Effector memory CD8-positive, alpha-beta T cell (primary cell): ENCODE measurements around the gene PADI4.

ENCODE experiments used
- ATAC-seq: fragments of 150-1000 bp; cut with Tn5 transposase; replicated peaks from 2 replicates; pipeline ENCODE4 v1.10.0; 2021; ENCODE audit warnings: mild to moderate bottlenecking, moderate library complexity
- DNase-seq, 3 experiments: peaks; one replicate each; pipeline ENCODE4 v3.0.0; 2021
- H3K27ac Mint-ChIP-seq, 2 donors: one replicate each; pipeline ENCODE4 v1.8.0; 2022; ENCODE audit warnings: mild to moderate bottlenecking in 2 of 2, mixed read lengths in 2 of 2, moderate library complexity in 2 of 2
- H3K27me3 Mint-ChIP-seq, 2 donors: one replicate each; pipeline ENCODE4 v1.8.0; 2022; ENCODE audit warnings: mixed read lengths in 2 of 2
- H3K36me3 Mint-ChIP-seq: one replicate; pipeline ENCODE4 v1.8.0; 2022; ENCODE audit warnings: mild to moderate bottlenecking, moderate library complexity, mixed read lengths; ENCODE audit not compliant: insufficient read depth
- H3K4me1 Mint-ChIP-seq, 2 donors: one replicate each; pipeline ENCODE4 v1.8.0; 2022; ENCODE audit warnings: low read depth in 2 of 2, mixed read lengths in 2 of 2
- H3K4me3 Mint-ChIP-seq, 2 donors: one replicate each; pipeline ENCODE4 v1.8.0; 2022; ENCODE audit warnings: mild to moderate bottlenecking in 2 of 2, mixed read lengths in 2 of 2, moderate library complexity in 2 of 2
- H3K9me3 Mint-ChIP-seq, 2 donors: one replicate each; pipeline ENCODE4 v1.8.0; 2022; ENCODE audit warnings: mixed read lengths in 2 of 2
- total RNA-seq, 9 experiments: gene quantifications; one replicate each; lab custom pipeline; 2026; lab: John Stamatoyannopoulos, UW

The PADI4 gene
- total RNA-seq = 0 to 0.32 (median 0) reads per million in 9 experiments

DNA sequence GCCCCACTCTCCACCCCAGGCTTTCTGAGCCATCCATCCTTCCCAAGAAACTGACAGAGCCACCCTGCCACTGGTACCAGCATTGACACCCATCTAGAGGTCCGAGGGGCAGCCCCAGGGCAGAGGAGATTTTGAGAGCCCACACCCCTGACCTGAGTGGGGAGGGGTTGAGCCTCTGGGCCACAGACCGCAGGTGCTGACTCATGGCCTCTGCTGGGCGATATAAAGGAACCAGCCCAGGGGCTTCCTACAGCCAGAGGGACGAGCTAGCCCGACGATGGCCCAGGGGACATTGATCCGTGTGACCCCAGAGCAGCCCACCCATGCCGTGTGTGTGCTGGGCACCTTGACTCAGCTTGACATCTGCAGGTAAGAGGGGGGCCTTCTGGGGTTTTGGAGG is at the start of gene PADI4:
Gene PADI4, plus strand, starts transcription at position 252 of the 400 bp plus-strand sequence. Its CDS starts 26 bp downstream, at position 278.
- H3K4me3 Mint-ChIP-seq = no peak within 1 kb of the TSS
- H3K9me3 Mint-ChIP-seq = peaks cover 0 to 3% of the 10 kb centered on the region in 2 donors
- H3K27me3 Mint-ChIP-seq = peaks cover 54 to 88% of the 10 kb centered on the region in 2 donors
- no peaks in the 10 kb centered on the region for H3K36me3 Mint-ChIP-seq
- DNase-seq (no peak), ATAC-seq (no peak)
- no peaks in the 10 kb centered on the region for H3K4me1 Mint-ChIP-seq
- no peak within 1 kb of the TSS for H3K27ac Mint-ChIP-seq

DNA sequence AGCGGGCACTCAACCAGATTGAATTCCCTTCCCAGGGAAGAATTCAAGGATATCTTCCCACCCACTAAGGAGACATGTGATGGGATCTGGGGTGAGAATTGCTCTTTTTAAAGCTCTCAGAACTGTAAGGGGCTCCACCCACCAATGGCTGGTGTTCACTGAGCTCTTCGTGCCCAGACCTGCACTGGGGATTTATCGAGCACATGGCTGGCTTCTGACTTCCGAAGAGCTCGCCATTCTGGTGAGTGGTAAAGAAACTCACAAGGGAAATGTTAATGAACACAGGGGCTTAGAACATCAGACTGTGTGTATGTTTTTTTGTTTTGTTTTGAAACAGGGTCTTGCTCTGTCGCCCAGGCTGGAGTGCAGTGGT is 49.3 kb upstream of the PADI4 start:
- no peak for ATAC-seq
- no peak for DNase-seq
- Mint-ChIP-seq H3K27me3 (peaks cover 43 to 68% of the 10 kb centered on the region in 2 donors), H3K9me3 (no peaks in the 10 kb centered on the region), H3K4me3 (no peak overlapping the region), H3K4me1 (no peaks in the 10 kb centered on the region), H3K36me3 (no peaks in the 10 kb centered on the region), H3K27ac (no peak overlapping the region)

- H3K4me1 Mint-ChIP-seq = no peaks in the 10 kb centered on the region
- ATAC-seq = no peak
- no peak overlapping the region for H3K4me3 Mint-ChIP-seq
- H3K27ac Mint-ChIP-seq = no peak overlapping the region
- H3K27me3 Mint-ChIP-seq = peaks cover 43 to 64% of the 10 kb centered on the region in 2 donors
- DNase-seq = no peak
- no peaks in the 10 kb centered on the region for H3K9me3 Mint-ChIP-seq
- H3K36me3 Mint-ChIP-seq = no peaks in the 10 kb centered on the region
Observed at GRCh38 chr1:17259233-17259873, 48.6 kb upstream of the PADI4 start.

- H3K4me1 Mint-ChIP-seq = no peaks in the 10 kb centered on the region
- H3K27me3 Mint-ChIP-seq = peaks cover 43 to 63% of the 10 kb centered on the region in 2 donors
- H3K36me3 Mint-ChIP-seq = no peaks in the 10 kb centered on the region
- no peak overlapping the region for H3K27ac Mint-ChIP-seq
- ATAC-seq (no peak), DNase-seq (no peak)
- no peaks in the 10 kb centered on the region for H3K9me3 Mint-ChIP-seq
- no peak overlapping the region for H3K4me3 Mint-ChIP-seq
Observed at GRCh38 chr1:17260264-17260663, 47.7 kb upstream of the PADI4 start.

- DNase-seq (no peak), ATAC-seq (no peak)
- Mint-ChIP-seq H3K27ac (no peak overlapping the region), H3K27me3 (peaks cover 39 to 59% of the 10 kb centered on the region in 2 donors), H3K4me1 (no peaks in the 10 kb centered on the region), H3K9me3 (no peaks in the 10 kb centered on the region), H3K4me3 (no peak overlapping the region), H3K36me3 (no peaks in the 10 kb centered on the region)
Observed at GRCh38 chr1:17260738-17261137, 47.3 kb upstream of the PADI4 start.

DNA sequence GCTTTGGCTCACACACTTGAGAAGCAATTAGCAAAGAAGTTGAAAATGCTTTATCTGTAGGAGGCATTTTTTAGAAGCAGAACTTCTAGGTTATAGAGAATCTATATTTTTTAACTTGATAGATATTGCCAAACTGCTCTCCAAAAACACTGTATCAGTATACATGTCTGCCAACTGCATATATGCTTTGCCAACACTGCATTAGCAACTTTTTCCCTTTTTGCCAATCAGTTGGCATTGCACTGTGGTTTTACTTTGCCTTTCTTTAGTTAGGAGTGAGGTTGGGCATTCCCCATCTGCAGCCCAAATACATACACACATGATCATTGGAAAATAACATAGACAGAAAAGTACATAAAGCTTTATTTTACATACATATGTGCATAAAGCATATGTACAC is 44.1 kb upstream of the PADI4 start:
- Mint-ChIP-seq H3K4me1 (no peaks in the 10 kb centered on the region), H3K36me3 (no peaks in the 10 kb centered on the region), H3K27ac (no peak overlapping the region), H3K9me3 (no peaks in the 10 kb centered on the region), H3K27me3 (peaks cover 26 to 27% of the 10 kb centered on the region in 2 donors), H3K4me3 (no peak overlapping the region)
- DNase-seq (no peak), ATAC-seq (no peak)

- no peak overlapping the region for H3K27ac Mint-ChIP-seq
- H3K27me3 Mint-ChIP-seq = peaks cover 21 to 24% of the 10 kb centered on the region in 2 donors
- no peaks in the 10 kb centered on the region for H3K9me3 Mint-ChIP-seq
- no peaks in the 10 kb centered on the region for H3K4me1 Mint-ChIP-seq
- ATAC-seq (no peak), DNase-seq (no peak)
- H3K36me3 Mint-ChIP-seq = no peaks in the 10 kb centered on the region
- H3K4me3 Mint-ChIP-seq = no peak overlapping the region
Observed at GRCh38 chr1:17264470-17264869, 43.5 kb upstream of the PADI4 start.

DNA sequence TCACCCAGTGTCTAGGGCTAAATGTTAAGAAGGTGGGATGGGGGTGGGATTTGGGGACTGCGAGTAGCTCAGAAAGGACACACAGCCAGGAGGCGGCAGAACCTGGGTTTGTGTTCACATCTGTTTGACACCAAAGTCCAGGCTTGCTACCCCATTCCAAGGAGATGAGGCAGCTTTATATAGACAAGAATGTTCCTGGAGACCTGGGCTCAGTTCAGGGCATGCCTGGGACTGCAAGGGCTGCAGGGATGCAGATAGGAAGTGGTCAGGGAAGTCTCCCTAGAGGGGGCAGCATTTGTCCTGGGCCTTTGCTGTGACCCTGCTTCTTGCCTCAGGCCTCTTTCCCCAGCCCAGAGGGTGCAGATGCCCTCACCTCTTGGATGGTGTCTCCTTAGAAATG is 42.8 kb upstream of the PADI4 start:
- Mint-ChIP-seq H3K4me1 (no peaks in the 10 kb centered on the region), H3K36me3 (no peaks in the 10 kb centered on the region), H3K9me3 (no peaks in the 10 kb centered on the region), H3K27ac (no peak overlapping the region), H3K4me3 (no peak overlapping the region), H3K27me3 (peaks cover 14 to 20% of the 10 kb centered on the region in 2 donors)
- DNase-seq = no peak
- no peak for ATAC-seq

- Mint-ChIP-seq H3K36me3 (no peaks in the 10 kb centered on the region), H3K4me3 (no peak overlapping the region), H3K4me1 (no peaks in the 10 kb centered on the region), H3K27me3 (peaks cover 7 to 12% of the 10 kb centered on the region in 2 donors), H3K9me3 (no peaks in the 10 kb centered on the region), H3K27ac (no peak overlapping the region)
- DNase-seq = no peak
- ATAC-seq = no peak
Observed at GRCh38 chr1:17265950-17266349, 42.0 kb upstream of the PADI4 start.

DNA sequence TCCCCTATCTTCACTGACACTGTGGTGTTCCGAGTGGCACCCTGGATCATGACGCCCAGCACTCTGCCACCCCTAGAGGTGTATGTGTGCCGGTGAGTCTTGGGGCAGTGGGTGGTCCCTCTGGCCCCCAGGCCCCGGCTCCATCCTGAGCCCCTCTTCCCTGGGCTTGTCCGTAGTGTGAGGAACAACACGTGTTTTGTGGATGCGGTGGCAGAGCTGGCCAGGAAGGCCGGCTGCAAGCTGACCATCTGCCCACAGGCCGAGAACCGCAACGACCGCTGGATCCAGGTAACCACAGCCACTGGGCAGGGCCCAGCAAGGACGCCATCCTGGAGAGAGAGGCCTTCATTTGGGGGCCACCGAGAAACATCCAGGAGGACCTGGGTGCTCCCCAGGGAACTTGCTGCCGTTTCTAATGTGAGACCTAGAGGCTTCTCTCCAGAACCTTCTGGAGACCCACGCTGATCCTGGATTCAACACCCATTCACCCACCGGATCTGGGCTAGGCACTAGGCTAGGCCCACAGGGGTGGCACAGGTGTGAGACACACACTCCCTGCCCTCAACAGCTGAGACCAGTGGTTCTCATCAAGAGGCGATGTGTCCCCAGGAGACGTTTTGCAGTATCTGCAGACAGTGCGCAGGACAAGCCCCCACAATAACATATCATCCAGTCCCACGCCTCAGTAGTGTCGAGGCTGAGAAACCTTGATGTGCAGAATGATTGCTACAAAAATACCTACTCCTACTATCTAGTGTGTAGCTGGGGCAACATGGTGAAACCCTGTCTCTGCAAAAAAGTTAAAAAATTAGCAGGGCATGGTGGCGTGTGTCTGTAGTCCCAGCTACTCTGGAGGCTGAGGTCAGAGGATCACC is 36.9 kb upstream of the PADI4 start:
- ATAC-seq = no peak

GRCh38 chr1:17272066-17272465 is 35.9 kb upstream of the PADI4 start:
- no peak overlapping the region for H3K27ac Mint-ChIP-seq
- DNase-seq (no peak), ATAC-seq (no peak)
- no peaks in the 10 kb centered on the region for H3K4me1 Mint-ChIP-seq
- no peaks in the 10 kb centered on the region for H3K36me3 Mint-ChIP-seq
- no peaks in the 10 kb centered on the region for H3K9me3 Mint-ChIP-seq
- H3K27me3 Mint-ChIP-seq = peaks cover 11 to 26% of the 10 kb centered on the region in 2 donors
- H3K4me3 Mint-ChIP-seq = no peak overlapping the region

More for the DNA sequence above, 36.9 kb upstream of the PADI4 start:
- no peak for DNase-seq
- Mint-ChIP-seq H3K4me3 (no peak overlapping the region), H3K4me1 (no peaks in the 10 kb centered on the region), H3K9me3 (no peaks in the 10 kb centered on the region), H3K27me3 (peaks cover 11 to 21% of the 10 kb centered on the region in 2 donors), H3K27ac (no peak overlapping the region), H3K36me3 (no peaks in the 10 kb centered on the region)

GRCh38 chr1:17272646-17273045 is 35.4 kb upstream of the PADI4 start:
- Mint-ChIP-seq H3K4me3 (no peak overlapping the region), H3K9me3 (no peaks in the 10 kb centered on the region), H3K27ac (no peak overlapping the region), H3K4me1 (no peaks in the 10 kb centered on the region), H3K27me3 (peaks cover 11 to 32% of the 10 kb centered on the region in 2 donors), H3K36me3 (no peaks in the 10 kb centered on the region)
- ATAC-seq (no peak), DNase-seq (no peak)

DNA sequence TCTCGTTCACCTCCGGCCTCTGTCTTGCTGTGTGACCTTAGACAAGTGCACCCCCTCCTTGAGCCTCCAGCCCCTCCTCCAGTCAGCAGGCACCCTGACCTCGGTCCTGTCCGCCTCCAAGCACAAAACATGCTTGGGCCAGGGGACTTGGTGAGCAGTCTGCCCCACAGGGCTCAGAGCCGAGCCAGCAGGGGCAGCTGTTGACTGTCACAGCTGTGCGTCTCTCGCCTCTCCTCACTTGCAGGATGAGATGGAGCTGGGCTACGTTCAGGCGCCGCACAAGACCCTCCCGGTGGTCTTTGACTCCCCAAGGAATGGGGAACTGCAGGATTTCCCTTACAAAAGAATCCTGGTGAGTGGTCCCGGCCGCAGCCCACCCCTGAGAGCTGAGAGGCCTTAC is 34.9 kb upstream of the PADI4 start:
- no peak for ATAC-seq
- Mint-ChIP-seq H3K27ac (no peak overlapping the region), H3K27me3 (peaks cover 11 to 36% of the 10 kb centered on the region in 2 donors), H3K4me1 (no peaks in the 10 kb centered on the region), H3K4me3 (no peak overlapping the region), H3K9me3 (no peaks in the 10 kb centered on the region), H3K36me3 (no peaks in the 10 kb centered on the region)
- no peak for DNase-seq
